HG03432 (cell line): ENCODE measurements around the gene ABCC9.
A peak's percentile ranks its signal among the peaks of the same experiment; 100 is the strongest.
"Not testable (repeated sequence)": the region's sequence is repeated elsewhere in the genome, so short reads cannot be mapped to it uniquely, and the experiment has no call there.

Experiments
- ATAC-seq: cut with Tn5 transposase; IDR thresholded peaks from one replicate; pipeline ENCODE4 v1.9.1; 2021; ENCODE audit warnings: mild to moderate bottlenecking, moderate library complexity; ENCODE audit not compliant: unreplicated experiment

Gene ABCC9

GRCh38 chr12:21934173-21934572, 7.1 kb downstream of the ABCC9 start:
- no peak for ATAC-seq

GRCh38 chr12:21933656-21934055, 7.6 kb downstream of the ABCC9 start:
- no peak for ATAC-seq

- not testable (repeated sequence) for ATAC-seq
Measured at GRCh38 chr12:21929972-21930371, 11.3 kb downstream of the ABCC9 start.

GRCh38 chr12:21925296-21925913, 15.8 kb downstream of the ABCC9 start:
- no peak for ATAC-seq

GRCh38 chr12:21921436-21921835, 19.8 kb downstream of the ABCC9 start:
- ATAC-seq = no peak

GRCh38 chr12:21918456-21918855, 22.8 kb downstream of the ABCC9 start:
- ATAC-seq = no peak

GRCh38 chr12:21913823-21914222, 27.4 kb downstream of the ABCC9 start:
- no peak for ATAC-seq

- ATAC-seq = no peak
Measured at GRCh38 chr12:21912318-21912717, 28.9 kb downstream of the ABCC9 start.

- no peak for ATAC-seq
Measured at GRCh38 chr12:21911832-21912231, 29.4 kb downstream of the ABCC9 start.

GRCh38 chr12:21910657-21911056, 30.6 kb downstream of the ABCC9 start:
- ATAC-seq = no peak

- no peak for ATAC-seq
Measured at GRCh38 chr12:21907948-21908837, 33.0 kb downstream of the ABCC9 start.

GRCh38 chr12:21906919-21907493, 34.2 kb downstream of the ABCC9 start:
- ATAC-seq = peak; percentile 82

- not testable (repeated sequence) for ATAC-seq
Measured at GRCh38 chr12:21899532-21899931, 41.7 kb downstream of the ABCC9 start.

GRCh38 chr12:21895651-21896050, 45.6 kb downstream of the ABCC9 start:
- no peak for ATAC-seq

GRCh38 chr12:21894792-21895595, 46.2 kb downstream of the ABCC9 start:
- no peak for ATAC-seq

- no peak for ATAC-seq
Measured at GRCh38 chr12:21893924-21894323, 47.3 kb downstream of the ABCC9 start.

- no peak for ATAC-seq
Measured at GRCh38 chr12:21892341-21892740, 48.9 kb downstream of the ABCC9 start.

- ATAC-seq = no peak
Measured at GRCh38 chr12:21891751-21892217, 49.4 kb downstream of the ABCC9 start.

GRCh38 chr12:21888276-21888863, 52.9 kb downstream of the ABCC9 start:
- ATAC-seq = no peak

- no peak for ATAC-seq
Measured at GRCh38 chr12:21884936-21885335, 56.3 kb downstream of the ABCC9 start.

- ATAC-seq = no peak
Measured at GRCh38 chr12:21882635-21883034, 58.6 kb downstream of the ABCC9 start.
